DMS153 treated with DMSO at 0.1 percent for 48 hours (cell line): ENCODE measurements around the gene LCN6.
A peak's percentile ranks its signal among the peaks of the same experiment; 100 is the strongest.
"Not testable (repeated sequence)": the region's sequence is repeated elsewhere in the genome, so short reads cannot be mapped to it uniquely, and the experiment has no call there.

ENCODE experiments used
- DNase-seq: peaks from one replicate; lab custom pipeline; 2025; ENCODE audit not compliant: unreplicated experiment; lab: John Stamatoyannopoulos, UW

Gene LCN6

GRCh38 chr9:136711751-136712689 is 36.3 kb downstream of the LCN6 start, which contains the start of gene DIPK1B:
Gene DIPK1B, plus strand, starts transcription at chr9:136712572. Its CDS starts 94 bp downstream, at chr9:136712666.
- DNase-seq: peak; percentile 56

- not testable (repeated sequence) for DNase-seq
Observed at GRCh38 chr9:136711219-136711648, 37.1 kb downstream of the LCN6 start.

DNA sequence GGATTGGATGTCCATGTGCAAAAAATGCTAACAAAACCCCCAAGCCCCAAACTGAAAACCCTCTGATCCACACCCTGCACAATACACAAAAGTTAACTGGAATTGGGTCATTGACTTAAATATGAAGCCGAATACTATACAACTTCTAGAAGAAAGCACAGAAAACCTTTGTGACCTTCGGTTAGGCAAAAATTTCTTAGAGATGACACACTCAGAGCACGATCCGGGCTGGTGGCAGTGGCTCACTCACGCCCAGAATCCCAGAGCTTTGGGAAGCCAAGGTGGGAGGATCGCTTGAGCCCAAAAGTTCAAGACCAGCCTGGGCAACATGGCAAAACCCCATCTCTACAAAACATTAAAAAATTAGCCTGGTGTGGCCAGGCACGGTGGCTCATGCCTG is 37.8 kb downstream of the LCN6 start:
- no peak for DNase-seq

GRCh38 chr9:136709454-136710109 is 38.7 kb downstream of the LCN6 start:
- DNase-seq: no peak

DNA sequence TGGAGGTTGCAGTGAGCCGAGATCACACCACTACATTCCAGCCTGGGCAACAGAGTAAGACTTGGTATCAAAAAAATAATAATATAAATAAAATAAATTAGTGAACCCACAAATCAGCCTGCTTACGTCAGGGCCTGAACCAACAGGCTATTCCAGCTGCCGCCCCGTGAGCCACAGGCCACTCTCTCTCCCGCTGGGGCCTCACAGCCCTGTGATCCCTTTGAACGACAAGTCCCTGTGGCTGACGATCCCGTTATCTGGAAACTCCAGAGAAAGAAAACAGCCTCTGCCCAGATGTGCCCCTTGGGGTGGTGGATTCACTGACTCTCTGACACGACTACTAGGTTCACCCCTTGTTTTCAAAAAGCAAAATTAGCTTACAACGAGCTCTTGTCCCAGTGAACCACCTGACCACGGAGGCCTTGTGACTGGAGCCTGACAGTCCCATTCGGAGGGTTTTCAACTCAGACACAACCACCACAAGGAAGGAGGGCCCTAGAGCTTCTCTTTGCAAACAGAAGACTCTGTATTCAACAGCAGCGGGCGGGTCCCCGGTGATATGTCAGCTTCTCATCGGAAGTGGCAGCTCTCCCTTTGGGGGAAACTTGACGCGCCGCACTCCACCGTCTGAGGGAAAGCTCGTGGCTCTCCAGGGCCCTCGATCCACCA is 40.3 kb downstream of the LCN6 start:
- DNase-seq: no peak

DNA sequence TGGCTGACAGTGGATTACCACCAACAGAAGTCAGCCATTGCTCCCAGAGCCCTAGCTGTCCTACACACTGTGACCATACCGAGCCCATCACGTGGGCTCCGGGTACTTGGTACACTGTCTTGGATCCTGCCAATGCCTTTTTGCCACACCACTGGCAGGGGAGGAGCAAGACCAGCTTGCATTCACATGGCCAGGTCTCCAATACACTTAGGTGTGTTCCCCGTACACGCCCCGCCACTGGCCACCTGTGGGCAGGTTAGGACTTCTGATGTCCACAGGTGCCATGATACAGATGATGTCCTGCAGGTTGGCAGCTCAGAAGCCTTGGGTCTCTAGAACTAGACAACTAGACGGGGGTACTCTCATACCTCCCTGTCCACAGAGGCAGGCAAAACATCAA is 41.3 kb downstream of the LCN6 start:
- no peak for DNase-seq

DNA sequence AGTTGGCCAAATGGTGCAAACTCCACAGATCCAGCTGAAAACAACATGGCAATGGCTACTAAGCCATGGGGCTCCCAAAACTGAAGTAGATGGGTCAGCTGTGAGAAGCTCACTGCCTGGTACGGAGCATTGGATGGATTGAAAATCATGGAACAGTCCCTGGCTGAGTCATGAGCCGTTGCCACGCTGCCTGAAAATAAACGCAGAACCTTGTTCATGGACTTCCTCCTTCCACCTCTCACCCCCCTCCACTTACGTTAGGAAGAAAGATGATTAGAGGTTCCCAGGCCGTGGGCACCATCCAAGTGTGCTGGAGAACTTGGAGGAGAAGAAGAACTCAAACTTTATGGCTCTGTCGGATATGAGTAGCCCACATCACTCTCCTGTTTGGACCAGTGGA is 42.8 kb downstream of the LCN6 start:
- no peak for DNase-seq

GRCh38 chr9:136704741-136705140 is 43.6 kb downstream of the LCN6 start:
- DNase-seq: not testable (repeated sequence)

DNA sequence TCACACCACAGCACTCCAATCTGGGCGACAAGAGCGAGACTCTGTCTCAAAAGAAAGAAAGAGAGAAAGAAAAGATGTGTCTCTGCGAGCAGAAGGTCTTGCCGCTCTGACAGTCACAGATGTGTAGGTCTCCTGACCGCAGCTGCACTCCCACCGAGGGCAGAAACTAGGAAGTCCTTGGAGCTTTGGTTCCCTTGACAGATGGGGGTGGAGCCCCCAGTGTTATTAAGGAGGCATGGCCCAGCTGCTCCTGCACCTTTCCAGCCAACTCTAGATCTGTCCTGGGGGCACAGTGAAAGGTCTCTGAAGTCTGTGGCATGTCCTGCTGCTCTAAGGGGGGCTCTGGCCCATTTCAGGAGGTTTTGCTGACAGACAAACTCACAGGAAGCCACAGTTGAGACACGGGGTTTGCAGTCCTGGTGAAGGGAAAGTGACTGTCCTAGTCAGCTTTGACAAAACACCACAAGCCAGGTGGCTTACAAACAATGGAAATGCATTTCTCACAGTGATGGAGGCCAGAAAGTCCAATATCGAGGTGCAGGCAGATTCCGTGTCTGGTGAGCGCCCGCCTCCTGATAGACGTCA is 45.0 kb downstream of the LCN6 start:
- no peak for DNase-seq

GRCh38 chr9:136701668-136702053 is 46.7 kb downstream of the LCN6 start:
- DNase-seq: no peak

- DNase-seq: no peak
Observed at GRCh38 chr9:136700959-136701667, 47.2 kb downstream of the LCN6 start.

GRCh38 chr9:136700304-136700703 is 48.0 kb downstream of the LCN6 start:
- DNase-seq: no peak

DNA sequence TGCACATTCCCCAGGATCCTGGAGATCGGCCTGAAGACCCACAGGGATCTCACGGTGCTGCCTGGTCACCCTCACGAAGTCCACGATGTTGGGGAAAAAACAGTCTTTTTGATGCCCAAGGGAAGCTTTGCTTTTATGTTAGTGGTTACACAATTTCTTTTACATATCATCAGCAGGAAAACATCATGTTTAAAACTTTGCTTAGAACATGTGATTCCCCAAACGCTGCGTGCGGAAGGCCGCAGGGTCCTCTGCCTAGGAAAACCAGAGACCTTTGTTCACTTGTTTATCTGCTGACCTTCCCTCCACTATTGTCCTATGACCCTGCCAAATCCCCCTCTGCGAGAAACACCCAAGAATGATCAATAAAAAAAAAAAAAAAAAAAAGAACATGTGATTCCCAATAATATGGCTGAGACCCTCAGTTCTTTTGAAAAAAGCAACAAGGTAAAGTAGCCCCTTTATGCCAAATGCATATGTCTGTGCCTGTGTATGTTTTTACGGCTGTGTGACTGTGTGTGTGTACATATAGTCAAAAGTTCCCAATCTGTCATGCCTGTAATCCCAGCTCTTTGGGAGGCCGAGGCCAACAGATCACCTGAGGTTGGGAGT is 49.6 kb downstream of the LCN6 start:
- no peak for DNase-seq

- DNase-seq: no peak
Observed at GRCh38 chr9:136697821-136698526, 50.4 kb downstream of the LCN6 start.

DNA sequence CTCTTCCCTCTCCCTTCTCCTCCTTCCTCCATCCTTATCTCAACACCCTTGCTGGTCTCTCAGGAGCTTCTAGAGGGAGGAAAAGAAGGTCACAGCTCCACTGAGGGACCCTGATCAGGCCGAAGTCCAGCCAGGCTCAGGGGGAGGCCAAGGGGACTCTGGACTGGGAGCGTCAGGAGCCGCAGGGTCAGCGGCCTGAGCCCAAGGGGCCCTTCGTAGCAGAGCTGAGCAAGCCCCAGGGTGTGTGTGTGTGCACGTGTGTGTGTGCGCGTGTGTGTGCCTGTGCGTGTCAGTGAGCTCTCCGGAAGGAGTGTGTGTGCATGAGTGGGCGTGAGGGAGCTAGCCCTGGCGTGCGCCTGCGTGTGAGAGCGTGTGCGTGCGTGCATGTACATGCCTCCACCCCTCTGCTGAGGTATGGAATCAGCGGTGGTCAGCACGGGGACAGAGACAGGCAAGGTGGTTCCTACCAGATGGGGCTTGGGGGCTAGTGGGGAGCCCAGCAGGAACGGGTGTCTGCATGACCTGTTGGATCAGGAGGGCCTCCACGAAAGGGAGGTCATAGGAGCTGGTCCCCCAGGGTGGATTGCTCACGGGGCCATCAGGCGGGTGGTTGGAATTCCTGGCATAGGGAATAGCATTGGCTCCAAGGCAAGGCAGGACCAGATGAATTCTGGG is 51.0 kb downstream of the LCN6 start:
- DNase-seq: no peak

DNA sequence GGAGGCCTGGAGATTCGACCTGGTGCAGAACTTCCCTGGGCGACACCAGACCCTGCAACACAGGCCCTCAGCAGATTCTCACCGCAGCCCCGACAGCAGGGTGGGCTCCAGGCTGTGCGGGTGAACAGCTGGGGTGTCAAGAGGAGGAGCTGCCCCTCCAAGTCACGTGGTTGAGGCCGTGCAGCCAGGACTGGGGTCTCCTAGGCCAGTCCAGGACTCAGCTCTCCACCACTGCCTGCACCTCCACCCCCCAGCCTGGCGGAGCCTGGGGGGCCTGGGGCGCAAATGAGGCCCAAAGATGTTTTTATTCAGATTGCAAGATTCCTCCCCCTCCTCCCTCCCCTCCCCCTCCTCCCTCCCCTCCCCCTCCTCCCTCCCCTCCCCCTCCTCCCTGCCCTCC is 51.8 kb downstream of the LCN6 start:
- DNase-seq: no peak

- DNase-seq: peak; percentile 25
Observed at GRCh38 chr9:136695955-136696354, 52.4 kb downstream of the LCN6 start.

DNA sequence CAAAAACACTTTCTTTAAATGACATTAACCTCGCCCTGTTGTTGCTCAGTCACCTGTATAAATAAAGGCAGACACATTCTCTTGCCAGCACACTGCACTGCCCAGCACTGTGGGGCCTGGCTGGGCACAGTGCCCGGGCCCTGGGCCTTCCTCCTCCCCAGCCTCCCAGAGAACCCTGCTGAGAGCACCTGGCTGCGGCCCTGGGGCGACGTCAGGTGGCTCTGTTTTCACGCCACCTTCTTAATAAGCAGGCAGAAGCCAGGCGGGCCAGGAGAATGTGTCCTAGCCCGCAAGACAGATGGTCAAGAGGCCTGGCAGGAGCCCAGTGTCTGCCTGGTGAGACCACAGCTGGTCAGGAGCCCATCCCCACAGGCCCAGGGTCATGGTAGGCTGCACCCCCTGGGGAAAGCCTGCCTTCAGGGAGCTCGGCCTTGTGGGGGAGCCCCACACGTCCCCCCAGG is 52.9 kb downstream of the LCN6 start:
- peak; percentile 89 for DNase-seq

- DNase-seq: no peak
Observed at GRCh38 chr9:136694872-136695247, 53.5 kb downstream of the LCN6 start.
